Left ventricle myocardium inferior (tissue), 1 donor: ENCODE data around the gene ANKLE1. TPM values are rescaled to one million over a fixed set of nuclear protein-coding genes. Genes with fewer than 3 reads are reported as not detected.

ENCODE experiments used
- DNase-seq: peaks from one replicate; pipeline ENCODE4 v3.0.0-alpha.2; 2020
- H3K27ac ChIP-seq: fragments of 200-600 bp; replicated peaks from 2 replicates; pipeline ENCODE4 v1.8.0; 2021
- H3K27me3 ChIP-seq: fragments of 200-600 bp; 2 replicates; pipeline ENCODE4 v1.8.0; 2021; ENCODE audit warnings: low read depth
- H3K36me3 ChIP-seq: fragments of 200-600 bp; 2 replicates; pipeline ENCODE4 v1.8.0; 2021
- H3K4me1 ChIP-seq: fragments of 200-600 bp; 2 replicates; pipeline ENCODE4 v1.8.0; 2021
- H3K4me3 ChIP-seq: fragments of 200-600 bp; 2 replicates; pipeline ENCODE4 v1.8.0; 2021; ENCODE audit warnings: mild to moderate bottlenecking, moderate library complexity
- H3K9me3 ChIP-seq: fragments of 200-600 bp; replicated peaks from 2 replicates; pipeline ENCODE4 v1.8.0; 2021
- intact Hi-C: fragments of 100-400 bp; cut with micrococcal nuclease; formaldehyde crosslinking; loops from one replicate; pipeline ENCODE4 v1.11.0; 2022
- total RNA-seq: library from RNA; stranded (reverse); fragmentation: NEBNext Ultra II Directional; extraction: Animal tissue kit (Norgen Biotek cat#: 25700); gene quantifications from one replicate; pipeline ENCODE4 v1.2.1, GENCODE V29; 2021
- TF ChIP-seq, protein P1 (sequence below): fragments of 200-600 bp; IDR thresholded peaks from 2 replicates; pipeline ENCODE4 v1.8.0; 2021; ENCODE audit warnings: antibody characterized with exemption, mild to moderate bottlenecking, borderline replicate concordance
- donor health status: DM: no; HTN: yes; CAD: no; lungs with severe emphysema.

ANKLE1 gene
- total RNA-seq, 1 donor from 2014 or later = 0.11 TPM

DNA sequence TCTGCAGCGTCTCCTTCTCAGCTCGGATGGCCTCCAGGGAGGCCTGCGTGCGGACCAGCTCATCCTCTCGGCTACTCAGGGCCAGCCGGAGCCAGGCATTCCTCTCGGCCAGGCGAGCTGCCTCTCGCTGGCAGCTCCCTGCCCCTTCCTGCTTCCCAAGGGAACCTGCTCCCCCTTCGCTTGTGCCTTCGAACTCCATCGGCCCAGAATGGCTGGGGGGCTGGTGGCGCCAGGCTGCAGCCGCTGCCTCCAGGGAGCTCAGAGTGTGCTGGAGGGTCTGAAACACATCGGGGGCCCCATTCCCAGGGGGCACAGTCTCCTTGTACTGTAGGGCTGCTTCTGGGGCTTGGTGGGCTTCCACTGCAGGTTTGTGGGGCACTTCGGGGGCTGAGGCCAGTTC lies 19.1 kb upstream of the ANKLE1 start:
- H3K27me3 ChIP-seq = no peaks in the 10 kb centered on the region
- TF ChIP-seq, protein P1, sequence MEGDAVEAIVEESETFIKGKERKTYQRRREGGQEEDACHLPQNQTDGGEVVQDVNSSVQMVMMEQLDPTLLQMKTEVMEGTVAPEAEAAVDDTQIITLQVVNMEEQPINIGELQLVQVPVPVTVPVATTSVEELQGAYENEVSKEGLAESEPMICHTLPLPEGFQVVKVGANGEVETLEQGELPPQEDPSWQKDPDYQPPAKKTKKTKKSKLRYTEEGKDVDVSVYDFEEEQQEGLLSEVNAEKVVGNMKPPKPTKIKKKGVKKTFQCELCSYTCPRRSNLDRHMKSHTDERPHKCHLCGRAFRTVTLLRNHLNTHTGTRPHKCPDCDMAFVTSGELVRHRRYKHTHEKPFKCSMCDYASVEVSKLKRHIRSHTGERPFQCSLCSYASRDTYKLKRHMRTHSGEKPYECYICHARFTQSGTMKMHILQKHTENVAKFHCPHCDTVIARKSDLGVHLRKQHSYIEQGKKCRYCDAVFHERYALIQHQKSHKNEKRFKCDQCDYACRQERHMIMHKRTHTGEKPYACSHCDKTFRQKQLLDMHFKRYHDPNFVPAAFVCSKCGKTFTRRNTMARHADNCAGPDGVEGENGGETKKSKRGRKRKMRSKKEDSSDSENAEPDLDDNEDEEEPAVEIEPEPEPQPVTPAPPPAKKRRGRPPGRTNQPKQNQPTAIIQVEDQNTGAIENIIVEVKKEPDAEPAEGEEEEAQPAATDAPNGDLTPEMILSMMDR = no peak
- peaks cover 16% of the 10 kb centered on the region for H3K36me3 ChIP-seq
- peaks cover 13% of the 10 kb centered on the region for H3K9me3 ChIP-seq
- no peak for DNase-seq
- peak overlapping the region; percentile 90 for H3K27ac ChIP-seq
- H3K4me3 ChIP-seq = peak overlapping the region; percentile 71
- intact Hi-C loops = no loop called here
- peaks cover 23% of the 10 kb centered on the region for H3K4me1 ChIP-seq

DNA sequence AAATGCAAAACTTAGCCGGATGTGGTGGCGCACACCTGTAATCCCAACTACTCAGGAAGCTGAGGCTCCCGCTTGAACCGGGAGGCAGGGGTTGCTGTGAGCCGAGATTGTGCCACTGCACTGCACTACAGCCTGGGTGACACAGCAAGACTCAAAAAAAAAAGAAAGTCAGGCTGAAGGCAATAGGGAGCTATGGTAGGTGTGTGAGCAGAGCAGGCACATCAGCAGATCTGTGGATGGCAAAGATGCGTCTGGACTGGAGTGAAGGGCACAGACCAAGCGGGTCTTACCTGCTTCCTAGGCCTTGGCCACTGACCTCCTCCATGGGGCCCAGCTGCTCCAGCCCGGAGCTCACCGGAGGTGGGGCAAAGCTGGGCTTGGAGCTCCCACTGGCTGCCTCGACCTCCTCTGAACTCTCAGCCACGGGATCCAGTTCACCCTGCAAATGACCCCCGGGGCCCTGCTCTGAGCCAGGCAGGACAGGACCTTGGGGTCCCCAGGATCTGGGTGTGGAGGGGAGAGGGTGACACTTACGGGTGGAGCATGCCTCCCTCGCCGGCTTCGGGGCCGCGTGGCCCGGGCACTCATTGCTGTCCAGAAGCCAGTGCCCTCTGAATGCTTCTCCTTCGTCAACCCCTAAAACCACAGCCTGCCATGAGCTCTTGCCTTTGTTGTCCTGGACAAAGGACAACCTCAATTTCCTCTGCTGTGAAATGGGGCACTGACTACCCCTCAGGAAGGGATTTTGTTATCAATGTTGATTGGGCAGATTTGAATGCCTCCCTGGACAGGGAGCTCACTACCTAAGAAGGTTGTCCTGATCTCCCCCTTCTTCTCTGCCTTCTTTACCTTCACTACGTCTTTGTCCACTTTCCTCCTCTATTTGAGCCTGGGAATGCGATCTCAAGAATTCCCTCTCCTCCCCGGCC lies 17.7 kb upstream of the ANKLE1 start:
- Histone ChIP-seq H3K4me1 (peaks cover 36% of the 10 kb centered on the region), H3K27ac (peak overlapping the region; percentile 90), H3K27me3 (no peaks in the 10 kb centered on the region), H3K36me3 (peaks cover 12% of the 10 kb centered on the region), H3K9me3 (peaks cover 12% of the 10 kb centered on the region), H3K4me3 (peak overlapping the region; percentile 71)
- intact Hi-C loops = no loop called here
- TF ChIP-seq, protein P1 = no peak
- DNase-seq = no peak

DNA sequence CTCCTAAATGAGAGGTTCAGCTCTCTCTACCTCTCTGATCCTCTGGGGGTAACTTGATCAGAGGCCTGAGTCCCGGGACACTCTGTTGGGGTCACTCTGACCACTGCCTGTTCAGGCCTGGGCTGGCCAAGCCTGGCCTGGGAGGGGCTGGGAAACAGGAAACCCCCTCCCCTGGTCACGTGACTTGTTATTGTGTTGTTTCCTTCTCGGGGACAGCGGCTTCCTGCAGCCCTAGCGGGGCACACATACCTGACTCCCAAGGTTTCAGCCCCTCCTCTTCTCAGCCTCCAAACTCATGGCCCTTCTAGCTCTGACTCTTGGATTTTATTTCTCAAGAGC lies 17.1 kb upstream of the ANKLE1 start, which contains the start of gene USHBP1:
USHBP1 (minus strand) TSS at position 105 of the 339 bp plus-strand sequence. CDS start 446 bp downstream, outside the sequence.
- Histone ChIP-seq H3K9me3 (peaks cover 5% of the 10 kb centered on the region), H3K27ac (peak within 1 kb of the TSS; percentile 90), H3K36me3 (peaks cover 14% of the 10 kb centered on the region), H3K27me3 (no peaks in the 10 kb centered on the region), H3K4me1 (peaks cover 36% of the 10 kb centered on the region), H3K4me3 (peak within 1 kb of the TSS; percentile 71)
- TF ChIP-seq, protein P1 = no peak
- DNase-seq = peak; percentile 52
- intact Hi-C loops = no loop called here

DNA sequence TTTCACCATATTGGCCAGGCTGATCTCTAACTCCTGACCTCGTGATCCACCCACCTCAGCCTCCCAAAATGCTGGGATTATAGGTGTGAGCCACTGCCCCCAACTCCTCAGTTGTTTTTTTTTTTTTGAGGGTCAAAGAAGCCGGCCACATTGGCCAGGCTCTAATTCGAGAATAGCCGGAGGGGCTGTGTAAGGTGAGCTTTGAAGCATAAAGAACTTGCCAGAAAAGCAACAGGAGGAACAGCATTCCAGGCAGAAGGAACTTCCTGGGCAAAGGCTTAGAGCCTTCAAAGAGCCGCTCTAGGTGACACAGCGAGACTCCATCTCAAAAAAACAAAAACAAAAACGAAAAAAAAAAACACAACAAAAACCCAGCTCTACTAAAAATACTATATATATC lies 15.7 kb upstream of the ANKLE1 start:
- Histone ChIP-seq H3K27ac (peak overlapping the region; percentile 90), H3K27me3 (no peaks in the 10 kb centered on the region), H3K9me3 (no peaks in the 10 kb centered on the region), H3K4me1 (peaks cover 36% of the 10 kb centered on the region), H3K36me3 (peaks cover 24% of the 10 kb centered on the region), H3K4me3 (no peak overlapping the region)
- DNase-seq = no peak
- intact Hi-C loops = no loop called here
- TF ChIP-seq, protein P1 = no peak

DNA sequence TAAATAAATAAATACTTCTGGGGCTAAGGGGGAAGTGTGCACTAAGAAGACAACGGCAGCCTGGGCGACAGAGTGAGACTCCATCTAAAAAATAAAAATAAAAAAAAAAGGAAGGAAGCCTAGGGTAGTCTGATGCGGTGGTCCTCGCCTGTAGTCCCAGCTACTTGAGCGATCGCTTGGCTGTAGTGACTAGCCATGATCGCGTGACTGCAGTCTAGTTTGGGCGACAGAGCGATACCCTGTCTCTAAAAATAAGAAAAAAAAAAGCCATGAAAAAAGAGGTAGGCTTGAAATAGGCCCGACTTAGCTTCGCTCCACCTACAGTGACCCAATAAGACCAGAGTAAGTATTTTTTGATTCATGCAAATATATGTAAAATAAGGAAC lies 15.1 kb upstream of the ANKLE1 start:
- Histone ChIP-seq H3K27ac (peak overlapping the region; percentile 90), H3K36me3 (peaks cover 29% of the 10 kb centered on the region), H3K27me3 (no peaks in the 10 kb centered on the region), H3K4me3 (peak overlapping the region; percentile 96), H3K4me1 (peaks cover 34% of the 10 kb centered on the region), H3K9me3 (no peaks in the 10 kb centered on the region)
- intact Hi-C loops = no loop called here
- TF ChIP-seq, protein P1 = no peak
- no peak for DNase-seq
